BLaER1 treated with 17β-estradiol and CSF1 and Interleukin-3, amounts not matched to agents 10 nM and 100 nM (cell line): Measurements from ENCODE around the gene MYH3.

ENCODE experiments used
- H3K27ac ChIP-seq, 11 experiments: shearing (Covaris generic); formaldehyde crosslinking; 2 replicates each; pipeline ENCODE4 v1.8.1; 2022
- H3K27me3 ChIP-seq, 11 experiments: shearing (Covaris generic); formaldehyde crosslinking; 2 replicates each; pipeline ENCODE4 v1.8.1; 2022
- H3K36me3 ChIP-seq, 11 experiments: shearing (Covaris generic); formaldehyde crosslinking; 2 replicates each; pipeline ENCODE4 v1.8.1; 2022
- H3K4me1 ChIP-seq, 10 experiments: shearing (Covaris generic); formaldehyde crosslinking; 2 replicates each; pipeline ENCODE4 v1.8.1; 2022
- H3K4me2 ChIP-seq, 11 experiments: shearing (Covaris generic); formaldehyde crosslinking; 2 replicates each; pipeline ENCODE4 v1.8.1; 2022
- H3K4me3 ChIP-seq, 10 experiments: shearing (Covaris generic); formaldehyde crosslinking; 2 replicates each; pipeline ENCODE4 v1.8.1; 2022
- H3K9ac ChIP-seq, 11 experiments: shearing (Covaris generic); formaldehyde crosslinking; 2 replicates each; pipeline ENCODE4 v1.8.1; 2022
- H3K9me3 ChIP-seq, 11 experiments: shearing (Covaris generic); formaldehyde crosslinking; replicated peaks in 1 of 11; 2 replicates each; pipeline ENCODE4 v1.8.1; 2022
- H4K20me1 ChIP-seq, 11 experiments: shearing (Covaris generic); formaldehyde crosslinking; 2 replicates each; pipeline ENCODE4 v1.8.1; 2022
- Cebpa-rat ChIP-seq, 11 experiments: shearing (Covaris generic); IDR thresholded peaks; 2 replicates each; pipeline ENCODE4 v1.8.1; 2022

The MYH3 gene

GRCh38 chr17:10635290-10635689, 21.8 kb downstream of the MYH3 start:
- no peak overlapping the region for H3K9ac ChIP-seq

GRCh38 chr17:10633738-10634379, 23.2 kb downstream of the MYH3 start:
- Histone ChIP-seq H3K4me3 (peak overlapping the region in 1 of 10 experiments; percentile 28; a peak in 2 of 20 replicates), H3K27me3 (no peaks in the 10 kb centered on the region), H3K4me2 (peak overlapping the region; percentile 56 to 82 (median 70)), H4K20me1 (no peaks in the 10 kb centered on the region), H3K9ac (peak overlapping the region in 2 of 11 experiments; percentile 29 to 48; a peak in 2 of 22 replicates), H3K27ac (no peak overlapping the region; a peak in 2 of 22 replicates), H3K9me3 (peaks cover 0 to 3% (median 0%) of the 10 kb centered on the region in 11 experiments; a peak in 1 of 22 replicates), H3K4me1 (peaks cover 11 to 19% (median 15%) of the 10 kb centered on the region in 10 experiments), H3K36me3 (peaks cover 0 to 44% (median 8%) of the 10 kb centered on the region in 11 experiments; a peak in 17 of 22 replicates)
- no peak for TF ChIP-seq Cebpa-rat (IDR thresholded peaks at IDR 0.05)

More at GRCh38 chr17:10635290-10635689, 21.8 kb downstream of the MYH3 start:
- Histone ChIP-seq H3K27ac (no peak overlapping the region), H3K27me3 (no peaks in the 10 kb centered on the region), H3K4me2 (no peak overlapping the region), H3K4me1 (peaks cover 11 to 19% (median 15%) of the 10 kb centered on the region in 10 experiments), H3K36me3 (peaks cover 0 to 49% (median 19%) of the 10 kb centered on the region in 11 experiments; a peak in 18 of 22 replicates), H3K4me3 (no peak overlapping the region), H4K20me1 (no peaks in the 10 kb centered on the region), H3K9me3 (no peaks in the 10 kb centered on the region)
- no peak for TF ChIP-seq Cebpa-rat (IDR thresholded peaks at IDR 0.05)

- TF ChIP-seq Cebpa-rat (IDR thresholded peaks at IDR 0.05) = no peak
- H4K20me1 ChIP-seq = no peaks in the 10 kb centered on the region
- no peak overlapping the region for H3K9ac ChIP-seq
- no peak overlapping the region for H3K4me2 ChIP-seq
- H3K4me1 ChIP-seq = peaks cover 11 to 25% (median 16%) of the 10 kb centered on the region in 10 experiments
- H3K9me3 ChIP-seq = peaks cover 0 to 3% (median 0%) of the 10 kb centered on the region in 11 experiments; a peak in 1 of 22 replicates
- peaks cover 0 to 34% (median 3%) of the 10 kb centered on the region in 11 experiments; a peak in 6 of 22 replicates for H3K36me3 ChIP-seq
- no peak overlapping the region for H3K4me3 ChIP-seq
- no peak overlapping the region for H3K27ac ChIP-seq
- H3K27me3 ChIP-seq = no peaks in the 10 kb centered on the region
Observed at GRCh38 chr17:10631701-10632100, 25.4 kb downstream of the MYH3 start.

- Histone ChIP-seq H3K27me3 (no peaks in the 10 kb centered on the region), H4K20me1 (no peaks in the 10 kb centered on the region), H3K4me1 (peaks cover 11 to 25% (median 16%) of the 10 kb centered on the region in 10 experiments)
Observed at GRCh38 chr17:10631048-10631700, 25.9 kb downstream of the MYH3 start.

GRCh38 chr17:10629706-10630105, 27.4 kb downstream of the MYH3 start:
- Histone ChIP-seq H3K27ac (no peak overlapping the region), H3K4me2 (no peak overlapping the region), H3K9ac (no peak overlapping the region), H3K27me3 (no peaks in the 10 kb centered on the region), H3K4me3 (no peak overlapping the region), H3K36me3 (peaks cover 0 to 27% (median 0%) of the 10 kb centered on the region in 11 experiments; a peak in 5 of 22 replicates), H3K9me3 (peaks cover 0 to 3% (median 0%) of the 10 kb centered on the region in 11 experiments; a peak in 1 of 22 replicates), H3K4me1 (peaks cover 11 to 25% (median 16%) of the 10 kb centered on the region in 10 experiments), H4K20me1 (no peaks in the 10 kb centered on the region)
- no peak for TF ChIP-seq Cebpa-rat (IDR thresholded peaks at IDR 0.05)

More at GRCh38 chr17:10631048-10631700, 25.9 kb downstream of the MYH3 start:
- no peak overlapping the region for H3K4me3 ChIP-seq
- H3K9ac ChIP-seq = no peak overlapping the region
- H3K36me3 ChIP-seq = peaks cover 0 to 34% (median 3%) of the 10 kb centered on the region in 11 experiments; a peak in 6 of 22 replicates
- no peak for TF ChIP-seq Cebpa-rat (IDR thresholded peaks at IDR 0.05)
- no peak overlapping the region for H3K4me2 ChIP-seq
- H3K27ac ChIP-seq = no peak overlapping the region
- H3K9me3 ChIP-seq = peaks cover 0 to 3% (median 0%) of the 10 kb centered on the region in 11 experiments; a peak in 1 of 22 replicates

- H3K9me3 ChIP-seq = peaks cover 0 to 3% (median 0%) of the 10 kb centered on the region in 11 experiments; a peak in 1 of 22 replicates
Observed at GRCh38 chr17:10628756-10629155, 28.4 kb downstream of the MYH3 start.

GRCh38 chr17:10626390-10626789, 30.7 kb downstream of the MYH3 start:
- no peak overlapping the region for H3K4me3 ChIP-seq
- no peak overlapping the region for H3K9ac ChIP-seq
- H3K27ac ChIP-seq = no peak overlapping the region
- H4K20me1 ChIP-seq = no peaks in the 10 kb centered on the region
- H3K27me3 ChIP-seq = no peaks in the 10 kb centered on the region
- H3K4me2 ChIP-seq = no peak overlapping the region
- no peak for TF ChIP-seq Cebpa-rat (IDR thresholded peaks at IDR 0.05)
- H3K9me3 ChIP-seq = peaks cover 0 to 3% (median 0%) of the 10 kb centered on the region in 11 experiments; a peak in 1 of 22 replicates
- peaks cover 10 to 21% (median 16%) of the 10 kb centered on the region in 10 experiments; a peak in 19 of 20 replicates for H3K4me1 ChIP-seq
- peaks cover 0 to 13% (median 0%) of the 10 kb centered on the region in 11 experiments; a peak in 5 of 22 replicates for H3K36me3 ChIP-seq

More at GRCh38 chr17:10628756-10629155, 28.4 kb downstream of the MYH3 start:
- H3K4me1 ChIP-seq = peaks cover 5 to 17% (median 7%) of the 10 kb centered on the region in 10 experiments
- no peak overlapping the region for H3K4me2 ChIP-seq
- H3K4me3 ChIP-seq = no peak overlapping the region
- H3K9ac ChIP-seq = no peak overlapping the region
- no peaks in the 10 kb centered on the region for H4K20me1 ChIP-seq
- no peaks in the 10 kb centered on the region for H3K27me3 ChIP-seq
- no peak for TF ChIP-seq Cebpa-rat (IDR thresholded peaks at IDR 0.05)
- H3K36me3 ChIP-seq = peaks cover 0 to 24% (median 0%) of the 10 kb centered on the region in 11 experiments; a peak in 5 of 22 replicates
- H3K27ac ChIP-seq = no peak overlapping the region

GRCh38 chr17:10624969-10625368, 32.1 kb downstream of the MYH3 start:
- H3K9me3 ChIP-seq = peaks cover 0 to 3% (median 0%) of the 10 kb centered on the region in 11 experiments; a peak in 1 of 22 replicates
- H4K20me1 ChIP-seq = no peaks in the 10 kb centered on the region
- H3K4me1 ChIP-seq = peaks cover 10 to 21% (median 16%) of the 10 kb centered on the region in 10 experiments; a peak in 19 of 20 replicates
- H3K36me3 ChIP-seq = peaks cover 0 to 11% (median 0%) of the 10 kb centered on the region in 11 experiments; a peak in 5 of 22 replicates
- H3K27ac ChIP-seq = no peak overlapping the region
- H3K9ac ChIP-seq = no peak overlapping the region
- H3K4me3 ChIP-seq = no peak overlapping the region
- no peaks in the 10 kb centered on the region for H3K27me3 ChIP-seq
- no peak overlapping the region for H3K4me2 ChIP-seq
- TF ChIP-seq Cebpa-rat (IDR thresholded peaks at IDR 0.05) = no peak
